Glutamatergic neuron (in vitro differentiated cells): ENCODE data around the gene MN1. TPM values are rescaled to one million over a fixed set of nuclear protein-coding genes. Genes with fewer than 3 reads are reported as not detected.

Experiments used
- DNase-seq: peaks from one replicate; pipeline ENCODE4 v3.0.0; 2022
- H3K27ac Mint-ChIP-seq: one replicate; pipeline ENCODE4 v1.8.0; 2020; ENCODE audit warnings: mild to moderate bottlenecking, mixed read lengths, inconsistent platforms; ENCODE audit not compliant: unreplicated experiment
- H3K27me3 Mint-ChIP-seq: one replicate; pipeline ENCODE4 v1.8.0; 2020; ENCODE audit warnings: mild to moderate bottlenecking, moderate library complexity, mixed read lengths, inconsistent platforms; ENCODE audit not compliant: unreplicated experiment
- H3K36me3 Mint-ChIP-seq: one replicate; pipeline ENCODE4 v1.8.0; 2020; ENCODE audit warnings: mild to moderate bottlenecking, mixed read lengths, inconsistent platforms; ENCODE audit not compliant: unreplicated experiment
- H3K4me1 Mint-ChIP-seq: one replicate; pipeline ENCODE4 v1.8.0; 2020; ENCODE audit warnings: mild to moderate bottlenecking, low read depth, mixed read lengths, inconsistent platforms; ENCODE audit not compliant: unreplicated experiment
- H3K4me3 Mint-ChIP-seq: one replicate; pipeline ENCODE4 v1.8.0; 2020; ENCODE audit warnings: mild to moderate bottlenecking, mixed read lengths, inconsistent platforms; ENCODE audit not compliant: unreplicated experiment
- H3K9me3 Mint-ChIP-seq: one replicate; pipeline ENCODE4 v1.8.0; 2020; ENCODE audit warnings: mild to moderate bottlenecking, moderate library complexity, mixed read lengths, inconsistent platforms; ENCODE audit not compliant: unreplicated experiment
- total RNA-seq: library from RNA; stranded (reverse); fragmentation: NEBNext Ultra II Directional; extraction: Animal tissue kit (Norgen Biotek cat#: 25700); gene quantifications from one replicate; pipeline ENCODE4 v1.2.1, GENCODE V29; 2021; ENCODE audit not compliant: unreplicated experiment
- TF ChIP-seq, protein P1 (sequence below): fragments of 200-600 bp; sonication (generic); IDR thresholded peaks from one replicate; pipeline ENCODE4 v1.5.0; 2021; ENCODE audit not compliant: partially characterized antibody, unreplicated experiment

The MN1 gene
- total RNA-seq, 1 donor from 2014 or later, result 0.91 TPM

DNA sequence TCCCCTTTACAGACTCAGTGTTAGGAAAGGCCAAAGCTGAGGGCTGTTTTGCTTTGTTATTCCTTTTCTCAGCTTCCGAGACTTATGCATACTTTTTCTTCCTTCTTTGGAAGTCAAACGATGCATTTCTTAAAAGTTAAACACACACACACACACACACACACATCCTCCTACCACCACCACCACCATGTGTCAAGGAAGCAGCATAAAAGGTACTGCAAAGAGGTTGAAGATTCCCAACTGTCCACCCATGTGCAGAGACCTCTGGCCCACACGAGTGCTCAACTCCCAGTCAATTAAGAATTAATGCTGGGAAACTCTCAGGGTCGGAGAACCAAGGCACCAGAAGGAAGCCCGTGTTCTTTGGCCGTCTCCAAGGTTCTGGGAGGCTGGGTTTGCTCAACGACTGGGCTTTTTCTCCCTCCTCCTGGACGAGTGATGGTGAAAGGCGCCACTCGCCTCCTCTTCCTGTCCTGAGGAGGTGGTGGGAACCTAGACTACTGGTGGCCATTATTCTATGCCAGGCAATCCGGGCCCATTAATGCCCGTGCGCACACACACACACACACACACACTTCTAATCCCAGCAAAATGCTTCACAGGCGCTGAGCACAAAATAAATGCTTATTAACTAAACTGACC, 15.1 kb downstream of the MN1 start:
- H3K9me3 Mint-ChIP-seq, result no peaks in the 10 kb centered on the region
- H3K27me3 Mint-ChIP-seq, result no peaks in the 10 kb centered on the region
- TF ChIP-seq, protein P1, sequence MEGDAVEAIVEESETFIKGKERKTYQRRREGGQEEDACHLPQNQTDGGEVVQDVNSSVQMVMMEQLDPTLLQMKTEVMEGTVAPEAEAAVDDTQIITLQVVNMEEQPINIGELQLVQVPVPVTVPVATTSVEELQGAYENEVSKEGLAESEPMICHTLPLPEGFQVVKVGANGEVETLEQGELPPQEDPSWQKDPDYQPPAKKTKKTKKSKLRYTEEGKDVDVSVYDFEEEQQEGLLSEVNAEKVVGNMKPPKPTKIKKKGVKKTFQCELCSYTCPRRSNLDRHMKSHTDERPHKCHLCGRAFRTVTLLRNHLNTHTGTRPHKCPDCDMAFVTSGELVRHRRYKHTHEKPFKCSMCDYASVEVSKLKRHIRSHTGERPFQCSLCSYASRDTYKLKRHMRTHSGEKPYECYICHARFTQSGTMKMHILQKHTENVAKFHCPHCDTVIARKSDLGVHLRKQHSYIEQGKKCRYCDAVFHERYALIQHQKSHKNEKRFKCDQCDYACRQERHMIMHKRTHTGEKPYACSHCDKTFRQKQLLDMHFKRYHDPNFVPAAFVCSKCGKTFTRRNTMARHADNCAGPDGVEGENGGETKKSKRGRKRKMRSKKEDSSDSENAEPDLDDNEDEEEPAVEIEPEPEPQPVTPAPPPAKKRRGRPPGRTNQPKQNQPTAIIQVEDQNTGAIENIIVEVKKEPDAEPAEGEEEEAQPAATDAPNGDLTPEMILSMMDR, result no peak
- peaks cover 13% of the 10 kb centered on the region for H3K4me1 Mint-ChIP-seq
- H3K4me3 Mint-ChIP-seq, result no peak overlapping the region
- no peak for DNase-seq
- H3K36me3 Mint-ChIP-seq, result no peaks in the 10 kb centered on the region
- H3K27ac Mint-ChIP-seq, result no peak overlapping the region

GRCh38 chr22:27785831-27786230, 15.7 kb downstream of the MN1 start:
- Mint-ChIP-seq H3K4me3 (no peak overlapping the region), H3K4me1 (peaks cover 8% of the 10 kb centered on the region), H3K27ac (no peak overlapping the region), H3K27me3 (no peaks in the 10 kb centered on the region), H3K36me3 (no peaks in the 10 kb centered on the region), H3K9me3 (no peaks in the 10 kb centered on the region)
- no peak for DNase-seq
- TF ChIP-seq, protein P1, result no peak

DNA sequence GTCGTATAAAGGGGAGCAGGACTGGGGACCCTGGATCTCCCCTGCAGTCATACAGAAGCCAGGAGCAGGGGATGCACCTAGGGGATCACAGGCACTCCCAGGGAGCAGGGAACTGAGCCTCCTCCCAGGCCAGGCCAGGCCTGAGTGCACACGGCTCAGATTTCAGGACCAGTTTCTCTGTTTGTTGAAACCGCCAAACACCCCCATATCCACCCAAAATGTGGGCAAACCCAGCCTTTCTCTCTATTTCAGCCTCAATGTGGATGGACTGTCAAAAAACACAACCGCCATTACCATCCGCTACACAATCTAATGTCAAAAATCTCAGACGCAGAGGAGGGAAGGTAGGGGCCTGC, 17.5 kb downstream of the MN1 start:
- TF ChIP-seq, protein P1, result no peak
- Mint-ChIP-seq H3K36me3 (peaks cover 5% of the 10 kb centered on the region), H3K9me3 (peaks cover 2% of the 10 kb centered on the region), H3K27me3 (no peaks in the 10 kb centered on the region), H3K4me3 (no peak overlapping the region), H3K27ac (no peak overlapping the region), H3K4me1 (peaks cover 3% of the 10 kb centered on the region)
- no peak for DNase-seq

DNA sequence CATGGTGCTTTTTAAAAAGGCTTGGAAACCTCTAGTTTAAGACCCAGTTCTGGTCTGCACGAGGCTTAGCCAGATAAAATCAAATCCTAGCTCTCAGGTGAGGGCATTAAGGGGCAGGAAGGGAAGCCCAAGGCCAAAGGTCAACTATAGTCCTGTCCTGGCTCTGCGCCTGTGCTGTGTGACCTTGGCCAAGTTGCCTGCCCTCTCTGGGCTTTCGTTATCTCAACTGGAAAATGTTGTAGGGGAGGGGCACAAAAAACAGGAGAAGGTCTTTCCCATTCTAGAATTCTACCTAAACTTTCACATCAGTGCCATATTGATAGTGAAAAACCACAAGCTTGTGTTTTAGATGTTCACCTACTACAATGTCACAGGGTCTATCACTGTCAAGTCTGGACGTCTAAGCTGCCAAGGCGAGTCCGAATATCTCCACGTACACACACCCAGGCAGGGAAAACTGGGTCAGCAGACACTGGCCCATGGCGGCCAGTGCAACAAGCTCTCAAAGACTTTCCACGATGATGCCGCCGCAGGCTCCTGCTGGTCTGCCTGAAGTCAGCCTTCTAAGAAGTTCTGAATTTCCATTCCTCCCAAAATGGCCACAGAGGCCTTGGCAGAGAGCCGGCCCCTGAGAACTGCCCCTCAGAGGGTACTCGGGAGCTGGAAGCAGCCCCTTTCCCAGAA, 18.0 kb downstream of the MN1 start:
- Mint-ChIP-seq H3K27me3 (no peaks in the 10 kb centered on the region), H3K4me1 (peaks cover 3% of the 10 kb centered on the region), H3K27ac (no peak overlapping the region), H3K36me3 (peaks cover 5% of the 10 kb centered on the region), H3K9me3 (peaks cover 2% of the 10 kb centered on the region), H3K4me3 (no peak overlapping the region)
- TF ChIP-seq, protein P1, result no peak
- DNase-seq, result no peak

DNA sequence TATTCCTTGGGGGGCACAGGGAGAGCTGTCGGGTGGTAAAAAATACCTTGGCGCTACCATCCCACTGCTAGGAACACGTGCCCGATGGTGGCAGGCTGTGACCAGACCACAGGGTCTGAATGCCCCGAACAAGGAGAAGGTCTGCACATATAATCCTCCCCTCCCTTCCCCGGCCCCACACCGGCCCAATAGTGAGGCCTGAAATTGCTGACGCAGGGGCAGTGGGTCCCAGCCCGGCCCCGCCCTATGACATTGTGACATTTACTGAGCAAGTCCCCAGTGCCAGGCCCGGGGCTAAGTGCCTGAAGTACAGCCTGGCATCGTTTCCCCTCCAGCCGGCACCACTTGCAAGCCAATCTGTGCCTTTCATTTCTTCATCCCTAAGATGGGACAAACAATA, 19.5 kb downstream of the MN1 start:
- H3K27ac Mint-ChIP-seq, result no peak overlapping the region
- DNase-seq, result no peak
- peaks cover 2% of the 10 kb centered on the region for H3K9me3 Mint-ChIP-seq
- TF ChIP-seq, protein P1, result no peak
- peaks cover 5% of the 10 kb centered on the region for H3K36me3 Mint-ChIP-seq
- H3K27me3 Mint-ChIP-seq, result peaks cover 3% of the 10 kb centered on the region
- no peak overlapping the region for H3K4me3 Mint-ChIP-seq
- peaks cover 3% of the 10 kb centered on the region for H3K4me1 Mint-ChIP-seq
